Measurements from ENCODE around the gene PUM1. TPM values are rescaled to one million over a fixed set of nuclear protein-coding genes. Genes with fewer than 3 reads are reported as not detected.

The PUM1 gene
- total and polyA plus RNA-seq, 2 donors = 35.4 to 36.3 TPM

DNA sequence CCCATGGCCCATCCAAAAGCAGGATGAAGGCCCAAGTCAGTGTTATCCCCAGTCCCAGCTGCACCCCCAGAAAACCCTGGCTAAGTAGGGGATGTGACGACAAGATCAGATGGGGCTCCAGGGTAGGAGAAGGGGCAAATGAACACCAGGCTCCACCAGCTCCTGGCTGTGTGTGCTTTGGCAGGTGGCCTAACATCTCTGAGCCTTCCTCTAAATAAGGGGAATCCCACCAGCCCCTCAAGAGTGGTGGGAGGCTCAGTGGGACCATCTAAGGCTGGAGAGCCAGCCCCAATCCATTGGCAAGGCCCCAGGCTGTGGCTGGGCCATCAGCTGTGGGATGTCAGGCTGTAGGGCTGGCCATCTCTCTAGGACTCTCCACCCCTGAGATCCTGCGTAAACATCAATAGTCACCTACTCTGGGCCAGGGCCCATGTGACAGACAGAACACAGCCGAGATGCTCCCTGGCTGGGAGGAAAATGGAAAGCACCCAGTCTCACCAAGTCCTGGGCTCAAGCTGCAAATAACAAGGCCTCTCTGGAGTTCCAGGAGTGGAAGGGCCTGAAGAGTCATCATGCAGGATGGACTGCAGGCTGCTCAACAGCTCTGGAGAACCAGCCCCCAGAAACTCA lies 164.5 kb downstream of the PUM1 start:
- peaks cover 4 to 46% of the 10 kb centered on the region in 2 donors for H3K27me3 ChIP-seq (ENCODE audit: control insufficient read depth in 2 of 2, insufficient read depth in 1 of 2, low read length in 1 of 2)
- no peak for DNase-seq (ENCODE audit: low read depth in 6 of 9, low spot score in 9 of 9)
- no peak overlapping the region for H3K4me3 ChIP-seq (ENCODE audit: low read length in 2 of 2)
- H3K4me1 ChIP-seq (ENCODE audit: control insufficient read depth in 2 of 2, insufficient read depth in 2 of 2, low read length in 2 of 2) = no peaks in the 10 kb centered on the region
- no peaks in the 10 kb centered on the region for H3K9me3 ChIP-seq (ENCODE audit: control insufficient read depth in 2 of 2, insufficient read depth in 1 of 2, low read length in 1 of 2)
- H3K27ac ChIP-seq (ENCODE audit: low read depth in 1 of 2, low read length in 1 of 2) = no peak overlapping the region
- H3K36me3 ChIP-seq (ENCODE audit: control insufficient read depth in 2 of 2, insufficient read depth in 2 of 2, low read length in 1 of 2) = no peaks in the 10 kb centered on the region
- WGBS = 94% methylated on average over 3 of the region's 3 CpGs

DNA sequence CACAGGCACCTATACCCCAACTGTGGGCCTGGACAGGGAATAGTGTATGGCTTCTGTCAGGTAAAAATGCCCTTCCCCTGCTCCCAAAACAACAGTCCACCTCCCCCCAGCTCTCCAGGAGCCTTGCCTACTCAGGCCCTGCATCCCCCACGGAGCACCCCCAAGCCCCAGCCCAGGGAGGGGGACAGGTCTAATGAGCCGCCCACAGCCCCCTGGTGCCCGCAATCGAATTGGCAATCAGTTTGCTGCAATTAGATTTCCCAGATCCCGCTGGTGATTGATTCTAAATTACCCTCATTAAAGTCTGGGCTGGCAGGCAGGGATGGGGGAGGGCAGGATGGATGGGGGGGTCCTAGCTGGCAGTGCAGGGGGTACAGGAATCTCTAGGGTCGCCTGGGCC lies 165.0 kb downstream of the PUM1 start:
- H3K36me3 ChIP-seq (ENCODE audit: control insufficient read depth in 2 of 2, insufficient read depth in 2 of 2, low read length in 1 of 2) = no peaks in the 10 kb centered on the region
- H3K27me3 ChIP-seq (ENCODE audit: control insufficient read depth in 2 of 2, insufficient read depth in 1 of 2, low read length in 1 of 2) = peaks cover 2 to 43% of the 10 kb centered on the region in 2 donors
- DNase-seq (ENCODE audit: low read depth in 6 of 9, low spot score in 9 of 9) = no peak
- H3K4me3 ChIP-seq (ENCODE audit: low read length in 2 of 2) = no peak overlapping the region
- WGBS = 88% methylated on average over 6 of the region's 6 CpGs
- no peaks in the 10 kb centered on the region for H3K9me3 ChIP-seq (ENCODE audit: control insufficient read depth in 2 of 2, insufficient read depth in 1 of 2, low read length in 1 of 2)
- no peaks in the 10 kb centered on the region for H3K4me1 ChIP-seq (ENCODE audit: control insufficient read depth in 2 of 2, insufficient read depth in 2 of 2, low read length in 2 of 2)
- no peak overlapping the region for H3K27ac ChIP-seq (ENCODE audit: low read depth in 1 of 2, low read length in 1 of 2)

DNA sequence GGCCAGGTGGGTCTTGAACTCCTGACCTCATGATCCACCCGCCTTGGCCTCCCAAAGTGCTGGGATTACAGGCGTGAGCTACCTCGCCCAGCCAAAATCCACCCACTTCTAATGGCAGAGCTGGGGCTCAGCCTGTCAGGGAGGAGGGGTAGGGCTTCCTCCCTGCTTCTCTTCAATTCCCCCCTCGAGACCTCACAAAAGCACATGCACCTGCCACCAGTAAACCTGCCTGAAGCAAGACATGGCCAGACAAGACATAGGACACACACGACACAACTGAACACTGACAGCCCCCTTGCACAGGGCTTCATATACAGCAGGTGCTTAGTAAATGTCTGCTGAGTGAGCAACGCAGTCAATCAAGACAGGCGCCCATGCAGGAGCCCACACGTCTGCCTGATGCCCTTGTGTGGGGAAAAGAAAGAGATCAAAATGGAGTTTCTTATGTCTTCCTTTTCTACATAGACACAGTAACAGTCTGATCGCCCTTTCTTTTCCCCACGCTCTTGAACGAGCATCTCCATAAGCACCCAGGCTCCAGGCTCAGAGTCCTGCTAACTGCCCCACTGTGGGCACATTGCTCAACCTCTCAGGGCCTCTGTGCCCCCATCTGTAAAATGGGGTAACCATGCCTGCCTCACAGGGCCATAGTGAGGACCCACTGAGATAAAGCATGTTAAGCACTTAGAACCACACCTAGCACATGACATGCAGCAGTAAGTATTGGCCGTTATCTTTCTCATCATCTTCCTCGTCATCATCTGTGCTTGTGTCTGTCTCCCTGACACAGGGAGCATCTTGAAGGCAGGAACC lies 165.7 kb downstream of the PUM1 start:
- Histone ChIP-seq H3K27me3 (ENCODE audit: control insufficient read depth in 2 of 2, insufficient read depth in 1 of 2, low read length in 1 of 2) (peaks cover 2 to 41% of the 10 kb centered on the region in 2 donors), H3K36me3 (ENCODE audit: control insufficient read depth in 2 of 2, insufficient read depth in 2 of 2, low read length in 1 of 2) (no peaks in the 10 kb centered on the region), H3K4me3 (ENCODE audit: low read length in 2 of 2) (no peak overlapping the region), H3K9me3 (ENCODE audit: control insufficient read depth in 2 of 2, insufficient read depth in 1 of 2, low read length in 1 of 2) (no peaks in the 10 kb centered on the region), H3K27ac (ENCODE audit: low read depth in 1 of 2, low read length in 1 of 2) (no peak overlapping the region), H3K4me1 (ENCODE audit: control insufficient read depth in 2 of 2, insufficient read depth in 2 of 2, low read length in 2 of 2) (no peaks in the 10 kb centered on the region)
- 83% methylated on average over 13 of the region's 13 CpGs for WGBS
- DNase-seq (ENCODE audit: low read depth in 6 of 9, low spot score in 9 of 9) = no peak

DNA sequence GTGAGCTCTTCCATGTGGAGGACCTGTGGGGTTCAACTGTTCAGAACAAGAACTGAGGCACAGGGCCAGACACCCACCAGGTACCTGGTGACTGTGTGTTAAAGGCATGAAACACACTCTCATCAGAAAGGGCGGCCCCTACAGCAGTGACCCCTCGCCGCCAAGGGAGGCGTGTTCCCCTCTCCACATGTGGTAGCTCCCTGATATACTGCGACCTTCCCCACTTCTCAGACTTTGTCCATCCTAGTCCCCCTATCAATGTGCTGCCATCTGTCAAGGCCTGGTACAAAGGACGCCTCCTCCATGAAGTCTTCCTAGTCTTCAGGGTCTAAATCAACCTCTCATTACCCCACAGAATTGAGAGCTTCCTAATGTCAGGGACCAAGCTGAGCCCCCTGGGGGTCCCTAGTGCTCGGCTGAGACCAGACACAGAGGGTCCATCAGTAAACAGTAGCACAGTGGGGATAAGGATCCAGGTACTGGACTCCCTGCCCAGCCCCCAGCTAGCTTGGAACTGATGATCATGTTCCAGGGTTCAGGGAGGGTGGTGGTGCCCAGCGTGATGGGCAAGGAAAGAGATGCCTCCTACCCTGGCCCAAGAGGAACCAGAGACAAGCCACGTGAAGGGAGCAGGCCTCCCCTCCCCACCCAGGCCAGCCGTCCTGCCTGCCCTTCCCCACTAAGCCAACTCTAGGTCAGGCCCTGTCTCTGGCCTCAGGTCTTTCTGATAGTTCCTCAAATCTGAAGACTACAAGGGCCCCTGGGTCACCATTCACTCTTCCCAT lies 167.3 kb downstream of the PUM1 start:
- Histone ChIP-seq H3K4me1 (ENCODE audit: control insufficient read depth in 2 of 2, insufficient read depth in 2 of 2, low read length in 2 of 2) (no peaks in the 10 kb centered on the region), H3K27me3 (ENCODE audit: control insufficient read depth in 2 of 2, insufficient read depth in 1 of 2, low read length in 1 of 2) (peaks cover 2 to 28% of the 10 kb centered on the region in 2 donors), H3K9me3 (ENCODE audit: control insufficient read depth in 2 of 2, insufficient read depth in 1 of 2, low read length in 1 of 2) (no peaks in the 10 kb centered on the region), H3K36me3 (ENCODE audit: control insufficient read depth in 2 of 2, insufficient read depth in 2 of 2, low read length in 1 of 2) (no peaks in the 10 kb centered on the region), H3K27ac (ENCODE audit: low read depth in 1 of 2, low read length in 1 of 2) (no peak overlapping the region), H3K4me3 (ENCODE audit: low read length in 2 of 2) (no peak overlapping the region)
- DNase-seq (ENCODE audit: low read depth in 6 of 9, low spot score in 9 of 9) = no peak
- WGBS = 93% methylated on average over 10 of the region's 10 CpGs

DNA sequence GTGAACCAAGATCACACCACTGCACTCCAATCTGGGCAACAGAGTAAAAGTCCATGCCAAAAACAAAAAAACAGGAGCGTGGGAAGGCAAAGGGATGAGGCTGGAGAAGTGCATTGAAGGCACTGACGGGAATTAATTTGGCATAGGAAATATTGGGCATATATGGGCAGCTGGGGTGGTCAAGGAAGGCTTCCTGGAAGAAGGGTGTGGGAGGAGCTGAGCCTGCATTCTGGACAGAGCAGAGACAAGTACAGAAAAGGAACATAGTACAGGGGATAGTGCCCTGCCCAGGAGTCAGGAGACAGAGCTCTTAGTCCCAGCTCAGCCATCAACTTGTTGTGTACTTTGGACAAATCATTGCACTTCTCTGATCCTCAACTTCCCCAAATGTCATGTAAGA lies 168.6 kb downstream of the PUM1 start:
- Histone ChIP-seq H3K27ac (ENCODE audit: low read depth in 1 of 2, low read length in 1 of 2) (no peak overlapping the region), H3K9me3 (ENCODE audit: control insufficient read depth in 2 of 2, insufficient read depth in 1 of 2, low read length in 1 of 2) (no peaks in the 10 kb centered on the region), H3K4me1 (ENCODE audit: control insufficient read depth in 2 of 2, insufficient read depth in 2 of 2, low read length in 2 of 2) (no peaks in the 10 kb centered on the region)

DNA sequence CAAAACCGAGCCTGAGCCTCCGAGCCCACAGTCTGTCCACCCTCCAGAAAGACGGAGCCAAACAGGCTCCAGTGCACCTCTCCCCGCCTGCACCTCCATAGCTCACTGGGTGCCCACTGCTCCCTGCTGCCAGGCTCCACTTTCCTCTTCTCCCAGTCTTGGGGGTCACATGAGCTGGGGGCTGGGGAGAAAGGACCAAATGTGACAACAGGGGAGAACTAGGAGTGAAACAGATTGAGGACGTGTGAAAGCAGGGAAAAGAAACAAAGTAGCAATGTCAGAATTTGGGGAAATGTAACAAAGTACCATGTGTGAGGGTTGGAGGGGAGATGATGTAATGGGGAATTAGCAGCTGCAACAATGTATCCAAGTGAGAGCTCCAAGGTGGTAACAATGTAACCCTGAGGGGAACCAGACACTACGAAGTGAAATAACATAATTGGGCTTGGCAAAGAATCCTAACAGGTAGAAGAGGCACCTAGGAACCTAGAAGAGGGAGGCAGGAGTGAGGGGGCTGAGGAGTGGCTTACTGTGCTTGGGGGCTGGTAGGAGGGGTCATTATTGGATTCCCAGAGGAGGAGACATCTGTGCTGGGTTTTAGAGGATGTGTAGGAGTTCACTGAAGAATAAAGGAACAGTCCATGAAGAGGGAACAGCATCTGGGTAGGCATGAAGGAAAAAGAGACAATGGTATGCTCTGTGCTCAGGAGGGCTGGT lies 169.4 kb downstream of the PUM1 start:
- H3K36me3 ChIP-seq (ENCODE audit: control insufficient read depth in 2 of 2, insufficient read depth in 2 of 2, low read length in 1 of 2) = no peaks in the 10 kb centered on the region
- no peaks in the 10 kb centered on the region for H3K4me1 ChIP-seq (ENCODE audit: control insufficient read depth in 2 of 2, insufficient read depth in 2 of 2, low read length in 2 of 2)
- DNase-seq (ENCODE audit: low read depth in 6 of 9, low spot score in 9 of 9) = no peak
- H3K27ac ChIP-seq (ENCODE audit: low read depth in 1 of 2, low read length in 1 of 2) = no peak overlapping the region
- 77% methylated on average over 6 of the region's 6 CpGs for WGBS
- H3K4me3 ChIP-seq (ENCODE audit: low read length in 2 of 2) = no peak overlapping the region
- H3K9me3 ChIP-seq (ENCODE audit: control insufficient read depth in 2 of 2, insufficient read depth in 1 of 2, low read length in 1 of 2) = no peaks in the 10 kb centered on the region
- peaks cover 0 to 16% of the 10 kb centered on the region in 2 donors for H3K27me3 ChIP-seq (ENCODE audit: control insufficient read depth in 2 of 2, insufficient read depth in 1 of 2, low read length in 1 of 2)

More for the DNA sequence above, 168.6 kb downstream of the PUM1 start:
- Histone ChIP-seq H3K4me3 (ENCODE audit: low read length in 2 of 2) (no peak overlapping the region), H3K36me3 (ENCODE audit: control insufficient read depth in 2 of 2, insufficient read depth in 2 of 2, low read length in 1 of 2) (no peaks in the 10 kb centered on the region), H3K27me3 (ENCODE audit: control insufficient read depth in 2 of 2, insufficient read depth in 1 of 2, low read length in 1 of 2) (peaks cover 0 to 18% of the 10 kb centered on the region in 2 donors)
- no peak for DNase-seq (ENCODE audit: low read depth in 6 of 9, low spot score in 9 of 9)
- WGBS = 95% methylated on average over 2 of the region's 2 CpGs

DNA sequence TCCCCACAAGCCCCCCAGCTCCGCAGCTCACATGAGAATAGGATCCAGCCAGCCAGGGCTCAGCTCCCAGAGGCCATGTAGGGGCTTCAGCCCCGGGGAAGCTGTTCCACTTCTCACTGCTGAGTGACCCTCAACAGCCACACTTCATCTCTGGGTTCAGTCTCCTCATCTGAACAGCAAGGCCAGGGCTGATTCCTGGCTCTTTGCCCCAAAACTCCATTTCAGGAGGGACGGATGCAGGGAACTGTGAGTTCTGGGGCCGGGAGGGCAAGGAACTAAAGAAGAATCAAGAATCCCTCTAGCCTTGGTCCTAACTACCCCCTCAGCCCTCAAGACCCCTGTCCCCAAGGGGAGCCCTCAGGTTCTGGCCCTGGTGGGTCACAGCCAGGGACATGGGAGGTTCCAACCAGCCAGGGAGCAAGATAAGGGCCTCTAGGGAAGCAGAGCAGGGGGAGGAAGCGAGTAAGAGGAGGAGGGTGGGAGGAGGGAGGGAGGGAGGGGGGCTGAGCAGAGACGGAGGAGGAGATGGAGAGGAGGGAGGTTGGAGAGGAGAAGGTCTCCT lies 170.1 kb downstream of the PUM1 start:
- Histone ChIP-seq H3K9me3 (ENCODE audit: control insufficient read depth in 2 of 2, insufficient read depth in 1 of 2, low read length in 1 of 2) (no peaks in the 10 kb centered on the region), H3K27me3 (ENCODE audit: control insufficient read depth in 2 of 2, insufficient read depth in 1 of 2, low read length in 1 of 2) (peaks cover 2 to 16% of the 10 kb centered on the region in 2 donors), H3K27ac (ENCODE audit: low read depth in 1 of 2, low read length in 1 of 2) (no peak overlapping the region), H3K36me3 (ENCODE audit: control insufficient read depth in 2 of 2, insufficient read depth in 2 of 2, low read length in 1 of 2) (no peaks in the 10 kb centered on the region), H3K4me3 (ENCODE audit: low read length in 2 of 2) (no peak overlapping the region), H3K4me1 (ENCODE audit: control insufficient read depth in 2 of 2, insufficient read depth in 2 of 2, low read length in 2 of 2) (no peaks in the 10 kb centered on the region)
- WGBS = 67% methylated on average over 6 of the region's 6 CpGs
- DNase-seq (ENCODE audit: low read depth in 6 of 9, low spot score in 9 of 9) = no peak

DNA sequence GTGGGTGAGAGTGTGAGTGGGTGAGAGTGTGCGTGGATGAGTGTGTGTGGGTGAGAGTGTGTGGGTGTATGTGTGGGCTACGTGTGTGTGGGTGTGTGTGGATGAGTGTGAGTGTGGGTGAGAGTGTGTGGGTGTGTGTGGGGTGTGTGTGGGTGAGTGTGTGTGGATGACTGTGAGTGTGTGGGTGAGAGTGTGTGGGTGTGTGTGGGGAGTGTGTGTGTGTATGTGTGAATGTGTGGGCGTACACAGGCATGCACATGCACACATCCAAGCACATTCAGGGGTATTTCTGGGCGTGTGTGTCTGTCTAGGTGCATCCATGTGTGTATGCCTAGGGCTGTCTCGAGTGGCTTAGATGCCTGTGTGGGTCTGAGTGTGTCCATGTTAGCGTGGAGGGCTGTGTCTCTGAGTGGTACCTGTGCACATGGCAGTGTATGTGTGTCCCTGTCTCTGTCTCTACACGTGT lies 171.0 kb downstream of the PUM1 start:
- H3K9me3 ChIP-seq (ENCODE audit: control insufficient read depth in 2 of 2, insufficient read depth in 1 of 2, low read length in 1 of 2) = no peaks in the 10 kb centered on the region
- 76% methylated on average over 7 of the region's 7 CpGs for WGBS
- peaks cover 2 to 16% of the 10 kb centered on the region in 2 donors for H3K27me3 ChIP-seq (ENCODE audit: control insufficient read depth in 2 of 2, insufficient read depth in 1 of 2, low read length in 1 of 2)
- no peak overlapping the region for H3K4me3 ChIP-seq (ENCODE audit: low read length in 2 of 2)
- H3K27ac ChIP-seq (ENCODE audit: low read depth in 1 of 2, low read length in 1 of 2) = no peak overlapping the region
- H3K4me1 ChIP-seq (ENCODE audit: control insufficient read depth in 2 of 2, insufficient read depth in 2 of 2, low read length in 2 of 2) = no peaks in the 10 kb centered on the region
- H3K36me3 ChIP-seq (ENCODE audit: control insufficient read depth in 2 of 2, insufficient read depth in 2 of 2, low read length in 1 of 2) = no peaks in the 10 kb centered on the region
- DNase-seq (ENCODE audit: low read depth in 6 of 9, low spot score in 9 of 9) = no peak

Measured in thymus (tissue), 11 donors.